Measurements from ENCODE around the gene C16orf90. TPM values are rescaled to one million over a fixed set of nuclear protein-coding genes. Genes with fewer than 3 reads are reported as not detected.

C16orf90 gene
- polyA plus RNA-seq, 4 donors = not detected

DNA sequence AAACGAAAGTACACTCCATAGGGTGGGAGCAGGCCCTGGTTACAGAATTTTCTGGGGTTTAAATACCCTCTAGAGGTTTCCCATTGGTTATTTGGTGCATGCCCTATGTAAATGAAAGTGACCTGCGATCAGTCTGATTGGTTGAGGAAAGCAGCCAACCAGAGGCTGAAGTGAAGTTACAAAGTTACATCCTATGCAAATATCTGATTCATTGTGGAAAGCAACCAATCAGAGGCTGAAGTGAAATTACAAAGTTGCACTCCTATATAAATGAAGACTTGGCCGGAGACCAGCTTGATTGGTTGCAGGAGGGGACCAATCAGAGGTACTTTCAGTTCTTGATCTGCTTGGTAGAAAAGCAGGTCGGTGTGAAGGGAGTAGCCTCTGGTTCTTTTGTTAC lies 27.4 kb downstream of the C16orf90 start:
- no peak for DNase-seq (ENCODE audit: low read depth in 4 of 4, low spot score in 3 of 4)

- no peak for DNase-seq (ENCODE audit: low read depth in 4 of 4, low spot score in 3 of 4)
These were observed 28.1 kb downstream of the C16orf90 start for GRCh38 chr16:3467182-3467581.

DNA sequence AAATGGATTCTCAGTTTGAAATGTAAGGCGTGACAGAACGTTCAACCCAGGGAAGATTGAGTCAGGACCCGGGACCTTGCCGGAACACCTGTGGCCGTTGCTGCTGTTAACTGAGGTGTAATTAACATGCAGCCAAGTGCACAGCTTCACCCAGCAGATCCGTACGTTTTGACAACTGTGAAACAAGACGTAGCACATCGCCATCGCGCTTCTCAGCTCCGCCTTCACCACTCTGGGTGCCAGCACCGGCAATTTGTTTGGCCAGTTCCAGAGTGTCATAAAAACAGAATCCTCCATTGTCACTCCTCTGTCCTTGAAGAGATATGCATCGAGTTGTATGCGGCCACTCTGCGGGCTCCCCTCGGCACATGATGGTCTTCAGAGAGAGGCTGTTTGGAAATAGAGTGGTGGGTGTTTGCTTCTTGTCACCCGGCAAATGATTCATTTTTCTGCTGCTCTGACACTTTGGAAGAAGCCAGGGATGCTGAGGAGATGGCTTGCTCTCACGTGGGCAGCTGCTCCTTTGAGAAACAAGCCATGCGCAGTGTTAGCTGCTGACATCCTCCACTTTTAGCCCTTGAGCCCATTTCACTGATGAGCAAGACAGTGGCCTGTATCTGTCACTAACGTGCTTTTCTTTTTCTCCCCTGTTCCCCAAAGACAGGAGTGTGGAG lies 29.2 kb downstream of the C16orf90 start:
- DNase-seq (ENCODE audit: low read depth in 4 of 4, low spot score in 3 of 4) = no peak

GRCh38 chr16:3465301-3465700 lies 30.0 kb downstream of the C16orf90 start:
- DNase-seq (ENCODE audit: low read depth in 4 of 4, low spot score in 3 of 4) = no peak

GRCh38 chr16:3461151-3461550 lies 34.1 kb downstream of the C16orf90 start:
- no peak for DNase-seq (ENCODE audit: low read depth in 4 of 4, low spot score in 3 of 4)

- DNase-seq (ENCODE audit: low read depth in 4 of 4, low spot score in 3 of 4) = no peak
These were observed 34.7 kb downstream of the C16orf90 start for GRCh38 chr16:3460585-3460984.

DNA sequence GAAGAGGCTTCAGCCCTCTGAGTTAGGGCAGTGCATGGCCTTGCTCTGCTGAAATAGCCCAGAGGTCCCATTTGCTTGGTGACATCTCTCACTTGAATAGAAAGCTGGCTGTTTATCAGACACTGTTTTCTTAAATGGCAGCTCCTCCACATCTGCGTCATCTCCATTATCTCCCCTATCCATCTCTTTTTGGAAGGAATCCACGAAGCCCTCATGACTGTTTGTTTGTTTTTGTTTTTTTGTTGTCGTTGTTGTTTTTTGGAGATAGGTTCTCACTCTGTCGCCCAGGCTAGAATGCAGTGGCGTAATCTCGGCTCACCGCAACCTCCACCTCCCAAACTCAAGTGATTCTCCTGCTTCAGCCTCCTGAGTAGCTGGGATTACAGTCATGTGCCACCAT lies 35.2 kb downstream of the C16orf90 start:
- no peak for DNase-seq (ENCODE audit: low read depth in 4 of 4, low spot score in 3 of 4)

- no peak for DNase-seq (ENCODE audit: low read depth in 4 of 4, low spot score in 3 of 4)
These were observed 35.7 kb downstream of the C16orf90 start for GRCh38 chr16:3459401-3460090.

- peak in 1 of 4 donors; percentile 53 for DNase-seq (ENCODE audit: low read depth in 4 of 4, low spot score in 3 of 4)
These were observed 36.4 kb downstream of the C16orf90 start for GRCh38 chr16:3458852-3459361.

DNA sequence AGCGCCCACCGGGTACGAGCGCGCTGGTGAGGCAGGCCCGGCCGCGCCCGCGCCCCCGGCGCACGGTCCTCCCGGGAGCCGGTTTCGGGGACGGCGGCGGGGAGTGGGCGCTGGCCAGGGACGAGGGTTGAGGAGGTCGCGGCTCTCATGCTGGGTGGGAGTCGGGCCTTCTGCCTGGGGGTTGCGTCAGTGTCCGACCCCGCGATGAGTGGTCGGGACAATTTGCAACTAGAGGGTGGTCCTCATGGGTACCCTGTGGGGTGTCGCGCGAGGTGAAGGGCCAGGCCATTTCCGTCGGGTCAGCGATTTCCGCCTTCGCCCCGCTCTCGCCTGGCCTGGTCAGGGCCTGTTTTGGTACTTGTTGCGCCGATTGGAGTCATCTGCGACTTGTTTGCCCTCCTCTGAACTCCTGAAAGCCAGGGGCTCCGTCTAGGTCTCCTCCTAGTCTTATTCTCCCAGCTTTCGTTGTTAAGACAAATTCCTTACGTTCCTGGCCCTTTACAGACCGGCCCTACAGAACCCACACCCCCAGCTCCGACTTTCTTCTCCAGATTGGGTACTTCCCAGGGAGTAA lies 36.9 kb downstream of the C16orf90 start:
- no peak for DNase-seq (ENCODE audit: low read depth in 4 of 4, low spot score in 3 of 4)

DNA sequence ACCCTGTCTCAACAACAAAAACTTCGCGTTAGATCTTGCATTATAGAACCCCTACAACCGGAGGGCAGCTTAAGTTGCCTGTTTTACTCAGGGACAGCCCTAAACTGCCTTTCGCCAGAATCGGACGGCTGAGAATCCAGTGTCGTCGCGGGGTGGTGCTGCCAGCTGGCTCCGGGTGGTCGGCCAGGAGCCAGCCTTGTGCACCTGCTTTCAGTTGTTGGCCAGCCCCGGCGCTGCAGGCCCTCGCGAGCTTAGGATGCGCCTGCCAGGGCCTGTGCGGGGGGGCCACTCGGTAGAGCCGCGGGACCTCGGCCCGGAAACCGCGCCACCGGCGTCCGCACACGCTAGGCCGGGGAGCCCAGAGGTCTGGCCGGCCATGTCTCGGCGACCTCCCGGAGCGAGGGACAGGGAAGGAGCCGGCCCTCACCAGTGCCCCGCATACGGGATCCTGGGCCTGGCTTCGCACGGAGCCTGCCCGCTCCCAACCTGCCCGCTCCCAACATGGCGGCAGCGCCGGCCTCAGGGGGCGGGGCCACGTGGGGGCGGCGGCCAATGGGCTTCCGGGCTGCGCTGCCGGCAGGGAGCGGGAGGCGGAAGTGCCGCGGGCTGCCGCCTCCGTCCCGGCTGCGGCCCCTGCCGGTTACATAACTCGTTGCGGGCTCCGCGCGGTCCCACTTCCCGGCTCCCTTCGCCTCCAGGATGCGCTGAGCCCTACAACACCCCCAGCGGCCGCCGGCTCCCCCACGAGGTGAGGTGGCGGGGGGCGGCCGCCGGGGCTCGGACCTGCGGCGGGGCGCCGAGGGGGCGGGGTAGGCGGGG lies 37.6 kb downstream of the C16orf90 start:
- DNase-seq (ENCODE audit: low read depth in 4 of 4, low spot score in 3 of 4) = peak; percentile 72 to 80 (median 76)

- DNase-seq (ENCODE audit: low read depth in 4 of 4, low spot score in 3 of 4) = no peak
These were observed 40.6 kb downstream of the C16orf90 start for GRCh38 chr16:3454631-3455147.

DNA sequence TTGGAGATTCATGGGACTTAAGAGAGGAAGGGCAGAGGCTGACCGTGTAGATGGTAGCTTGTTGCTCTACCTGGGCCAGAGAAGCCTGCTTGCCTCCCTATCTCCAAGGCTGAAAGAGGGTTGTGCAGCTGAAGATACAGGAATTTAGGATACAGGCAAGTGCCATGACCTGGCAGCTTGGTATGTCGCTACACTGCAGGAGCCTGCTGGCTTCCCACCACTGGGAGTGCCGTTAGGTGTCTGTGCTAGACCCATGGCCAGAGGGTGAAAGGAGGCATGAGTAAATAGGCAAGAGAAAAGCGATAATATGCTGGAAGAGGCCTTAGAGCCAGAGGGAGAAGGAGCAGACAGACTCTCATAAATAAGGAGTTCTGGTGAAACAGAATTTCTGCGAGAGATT lies 41.2 kb downstream of the C16orf90 start:
- DNase-seq (ENCODE audit: low read depth in 4 of 4, low spot score in 3 of 4) = no peak

- no peak for DNase-seq (ENCODE audit: low read depth in 4 of 4, low spot score in 3 of 4)
These were observed 51.3 kb downstream of the C16orf90 start for GRCh38 chr16:3444032-3444388.

Other genes with a start within 250 kb of the C16orf90 start
- under 1 TPM; 0.22 to 0.47 (median 0.29) TPM for gene MEFV, start 238.9 kb downstream of the C16orf90 start, polyA plus RNA-seq (ENCODE audit: insufficient read length in 4 of 4)
- 10 to 100 TPM; 44.0 to 53.6 (median 46.0) TPM for gene ZNF263, start 212.0 kb downstream of the C16orf90 start, polyA plus RNA-seq (ENCODE audit: insufficient read length in 4 of 4)
- gene TIGD7, start 190.1 kb downstream of the C16orf90 start, polyA plus RNA-seq (ENCODE audit: insufficient read length in 4 of 4) = 10 to 100 TPM; 12.6 to 16.4 (median 13.4) TPM
- 10 to 100 TPM; 39.4 to 57.7 (median 50.7) TPM for gene ZNF75A, start 190.0 kb downstream of the C16orf90 start, polyA plus RNA-seq (ENCODE audit: insufficient read length in 4 of 4)
- gene OR2C1, start 139.6 kb downstream of the C16orf90 start, polyA plus RNA-seq (ENCODE audit: insufficient read length in 4 of 4) = 1 to 10 TPM in 1 of 4 donors, under 1 TPM in 3; 0.31 to 1.0 (median 0.62) TPM
- 10 to 100 TPM; 15.2 to 19.0 (median 17.6) TPM for gene ZSCAN32, start 94.5 kb downstream of the C16orf90 start, polyA plus RNA-seq (ENCODE audit: insufficient read length in 4 of 4)
- 10 to 100 TPM; 12.1 to 17.2 (median 15.7) TPM for gene ZNF174, start 94.3 kb downstream of the C16orf90 start, polyA plus RNA-seq (ENCODE audit: insufficient read length in 4 of 4)
- 1 to 10 TPM; 3.4 to 4.2 (median 3.9) TPM for gene ZNF597, start 52.0 kb downstream of the C16orf90 start, polyA plus RNA-seq (ENCODE audit: insufficient read length in 4 of 4)
- 10 to 100 TPM; 48.3 to 83.9 (median 69.6) TPM for gene NAA60, start 51.8 kb downstream of the C16orf90 start, polyA plus RNA-seq (ENCODE audit: insufficient read length in 4 of 4)
- gene CLUAP1, start 5.5 kb upstream of the C16orf90 start, polyA plus RNA-seq (ENCODE audit: insufficient read length in 4 of 4) = 10 to 100 TPM; 47.0 to 65.6 (median 57.6) TPM
- 1 to 10 TPM; 1.3 to 2.3 (median 1.7) TPM for gene NLRC3, start 81.9 kb upstream of the C16orf90 start, polyA plus RNA-seq (ENCODE audit: insufficient read length in 4 of 4)
- gene SLX4, start 116.1 kb upstream of the C16orf90 start, polyA plus RNA-seq (ENCODE audit: insufficient read length in 4 of 4) = 1 to 10 TPM; 4.1 to 7.1 (median 5.4) TPM
- gene DNASE1, start 159.2 kb upstream of the C16orf90 start, polyA plus RNA-seq (ENCODE audit: insufficient read length in 4 of 4) = 10 to 100 TPM; 19.0 to 42.8 (median 26.1) TPM
- 100 to 1,000 TPM in 2 of 4 donors, 10 to 100 TPM in 2; 67.3 to 113 (median 98.8) TPM for gene TRAP1, start 222.0 kb upstream of the C16orf90 start, polyA plus RNA-seq (ENCODE audit: insufficient read length in 4 of 4)